Adrenal gland (tissue), 12 donors: ENCODE measurements around the gene TMEM123. TPM values are rescaled to one million over a fixed set of nuclear protein-coding genes. Genes with fewer than 3 reads are reported as not detected.

Experiments used
- DNase-seq, 7 donors: peaks; one replicate each; pipeline ENCODE4 v3.0.0-alpha.2; 2019 to 2020
- H3K27ac ChIP-seq, 5 donors: fragments of 200-600 bp; sonication (generic) in 4 of 5; 1 replicate in 3 of 5; 2 replicates in 2 of 5; pipeline versions ENCODE4 v1.5.1 to v1.8.0; 2016 to 2020; ENCODE audit warnings: mild to moderate bottlenecking in 1 of 5
- H3K27me3 ChIP-seq: fragments of 200-600 bp; 2 replicates; pipeline ENCODE4 v1.8.0; 2021
- H3K36me3 ChIP-seq, 2 donors: fragments of 200-600 bp; replicated peaks in 1 of 2; 1 replicate in 1 of 2; 2 replicates in 1 of 2; pipeline versions ENCODE4 v1.5.1 to v1.8.0; 2018 to 2022
- H3K4me1 ChIP-seq, 2 donors: fragments of 200-600 bp; replicated peaks in 1 of 2; 1 replicate in 1 of 2; 2 replicates in 1 of 2; pipeline versions ENCODE4 v1.5.1 to v1.8.0; 2018 to 2021
- H3K4me3 ChIP-seq, 4 donors: fragments of 200-600 bp; sonication (generic) in 3 of 4; one replicate each; pipeline ENCODE4 v1.5.1; 2016 to 2018
- H3K9me3 ChIP-seq, 3 donors: fragments of 200-600 bp; sonication (generic) in 1 of 3; replicated peaks in 1 of 3; 1 replicate in 2 of 3; 2 replicates in 1 of 3; pipeline versions ENCODE4 v1.5.1 to v1.8.0; 2016 to 2021
- POLR2A ChIP-seq, 2 donors: fragments of 450-650 bp; IDR thresholded peaks; one replicate each; pipeline ENCODE4 v1.6.1; 2017; ENCODE audit warnings: antibody characterized with exemption in 2 of 2, mild to moderate bottlenecking in 2 of 2, moderate library complexity in 1 of 2
- WGBS, 4 donors: extraction: QIAGEN DNeasy Blood & Tissue Kit in 2 of 4; methylation state at CpG; one replicate each; pipeline versions ENCODE4 v1.1.5 to v1.1.7; 2013 to 2017; 5-methylcytosine and 5-hydroxymethylcytosine counted together
- intact Hi-C, 2 donors: fragments of 100-400 bp; cut with DNase I; formaldehyde crosslinking; loops; one replicate each; pipeline versions ENCODE4 v1.14.1 to v1.15.0; 2022 to 2023
- polyA plus RNA-seq, 3 donors: library from polyadenylated mRNA; stranded (reverse); fragments of 200-250 nt in 2 of 3; fragments of 350-450 nt in 1 of 3; fragmentation: Illumina TruSeq in 1 of 3; extraction: RNeasy Lipid Tissue Mini Kit (QIAGEN cat#74804) in 1 of 3; gene quantifications; one replicate each; pipeline ENCODE4 v1.2.3, GENCODE V29; 2013 to 2014
- total RNA-seq, 9 donors: library from RNA; depleted of rRNA in 4 of 9; stranded (reverse); fragments of >200 nt in 4 of 9; fragments of 120-200 nt in 1 of 9; fragmentation: NEBNext Ultra II Directional in 1 of 9; extraction: Animal tissue kit (Norgen Biotek cat#: 25700) in 1 of 9; gene quantifications; one replicate each; pipeline versions ENCODE4 v1.1.0 to v1.2.4, GENCODE V29; 2013 to 2023
- TF ChIP-seq, protein P1 (sequence below), 6 experiments: fragments of 450-650 bp in 4 of 6; fragments of 200-600 bp in 2 of 6; sonication (generic) in 1 of 6; IDR thresholded peaks; 1 replicate in 5 of 6; 2 replicates in 1 of 6; pipeline versions ENCODE4 v1.5.1 to v1.8.0; 2016 to 2021; ENCODE audit warnings: antibody characterized with exemption in 6 of 6, mild to moderate bottlenecking in 2 of 6, moderate library complexity in 1 of 6
- donor health status: healthy with polysubstance abuse.
- donor health status: Bipolar disorder and iron deficiency.
- donor health status: DM: yes; HTN: yes; CAD: no.
- donor health status: DM: no; HTN: no; CAD: no.
- donor health status: DM: no; HTN: no; CAD: no.
- donor health status: DM: yes; HTN: yes; CAD: no.

The TMEM123 gene
- total and polyA plus RNA-seq, 12 donors: 19.2 to 284 (median 117) TPM

DNA sequence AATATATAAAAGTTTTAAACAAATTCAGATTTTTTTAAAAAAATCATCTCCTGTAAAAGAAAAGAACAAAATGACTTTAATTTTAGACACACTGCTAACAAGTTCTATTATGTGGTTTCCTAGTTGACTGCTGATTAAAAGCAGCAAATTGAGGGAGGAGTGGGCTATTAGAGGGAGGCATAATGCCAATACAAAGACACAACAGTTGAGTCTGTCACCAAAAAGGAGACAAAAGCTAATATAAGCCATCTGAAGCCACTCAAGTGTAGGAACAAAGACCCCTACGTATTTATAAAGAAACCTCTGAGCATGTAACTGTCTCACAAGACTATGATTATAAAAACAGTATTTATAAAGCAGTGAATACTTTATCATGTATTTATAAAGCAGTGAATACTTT lies 28.6 kb downstream of the TMEM123 start:
- H3K36me3 ChIP-seq: no peaks in the 10 kb centered on the region
- TF ChIP-seq, protein P1, sequence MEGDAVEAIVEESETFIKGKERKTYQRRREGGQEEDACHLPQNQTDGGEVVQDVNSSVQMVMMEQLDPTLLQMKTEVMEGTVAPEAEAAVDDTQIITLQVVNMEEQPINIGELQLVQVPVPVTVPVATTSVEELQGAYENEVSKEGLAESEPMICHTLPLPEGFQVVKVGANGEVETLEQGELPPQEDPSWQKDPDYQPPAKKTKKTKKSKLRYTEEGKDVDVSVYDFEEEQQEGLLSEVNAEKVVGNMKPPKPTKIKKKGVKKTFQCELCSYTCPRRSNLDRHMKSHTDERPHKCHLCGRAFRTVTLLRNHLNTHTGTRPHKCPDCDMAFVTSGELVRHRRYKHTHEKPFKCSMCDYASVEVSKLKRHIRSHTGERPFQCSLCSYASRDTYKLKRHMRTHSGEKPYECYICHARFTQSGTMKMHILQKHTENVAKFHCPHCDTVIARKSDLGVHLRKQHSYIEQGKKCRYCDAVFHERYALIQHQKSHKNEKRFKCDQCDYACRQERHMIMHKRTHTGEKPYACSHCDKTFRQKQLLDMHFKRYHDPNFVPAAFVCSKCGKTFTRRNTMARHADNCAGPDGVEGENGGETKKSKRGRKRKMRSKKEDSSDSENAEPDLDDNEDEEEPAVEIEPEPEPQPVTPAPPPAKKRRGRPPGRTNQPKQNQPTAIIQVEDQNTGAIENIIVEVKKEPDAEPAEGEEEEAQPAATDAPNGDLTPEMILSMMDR (IDR thresholded peaks at IDR 0.05): no peak
- no peak for TF ChIP-seq POLR2A (IDR thresholded peaks at IDR 0.05)
- H3K27ac ChIP-seq: no peak overlapping the region
- no peaks in the 10 kb centered on the region for H3K9me3 ChIP-seq
- H3K4me3 ChIP-seq: no peak overlapping the region
- WGBS, 4 donors: 86 to 92% (median 90%) methylated on average over 1 of the region's 1 CpG
- no peak for DNase-seq
- H3K4me1 ChIP-seq: peaks cover 0 to 9% of the 10 kb centered on the region in 2 donors
- intact Hi-C loops: no loop called here
- H3K27me3 ChIP-seq: no peaks in the 10 kb centered on the region

DNA sequence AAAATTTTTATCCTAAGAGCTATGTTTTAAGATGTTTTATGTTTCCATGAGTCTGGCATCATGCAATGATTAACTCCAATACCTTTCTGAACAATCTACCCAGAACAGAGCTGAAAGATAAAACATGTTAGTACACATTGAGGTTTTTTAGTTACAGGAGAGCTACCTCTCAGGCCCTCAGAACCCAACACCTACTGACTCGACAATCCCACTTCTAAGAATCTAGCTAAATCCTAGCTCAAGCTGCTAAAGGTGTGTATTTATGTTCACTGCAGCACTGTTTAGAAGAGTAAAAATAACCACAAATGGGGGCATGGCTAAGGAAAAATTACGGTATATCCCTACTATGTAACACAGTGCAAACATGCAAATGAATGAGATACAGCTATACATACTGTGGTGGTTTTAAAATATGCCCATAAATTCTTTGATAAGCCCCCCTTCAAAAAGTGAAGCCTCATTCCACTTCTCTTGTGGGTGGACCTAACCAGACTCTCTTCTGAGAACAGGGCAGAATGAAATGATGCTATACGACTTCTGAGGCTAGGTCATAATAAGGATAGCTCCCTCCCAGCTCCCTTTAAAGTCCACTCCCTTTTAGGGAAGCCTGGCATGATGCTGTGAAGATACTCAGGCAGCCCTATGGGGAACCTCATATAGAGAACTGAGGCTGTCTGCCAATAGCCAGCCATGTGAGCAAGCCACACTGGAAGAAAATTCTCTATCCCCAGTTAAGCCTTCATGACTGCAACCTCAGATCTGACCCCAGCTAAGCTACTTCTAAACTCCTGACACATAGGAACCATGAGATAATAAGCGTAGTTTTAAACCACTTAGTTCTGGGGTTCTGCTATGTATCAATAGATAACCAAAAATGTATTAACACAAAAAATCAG lies 29.5 kb downstream of the TMEM123 start:
- Histone ChIP-seq H3K4me3 (no peak overlapping the region), H3K9me3 (no peaks in the 10 kb centered on the region), H3K27ac (no peak overlapping the region), H3K4me1 (peaks cover 0 to under 1% of the 10 kb centered on the region in 2 donors), H3K36me3 (no peaks in the 10 kb centered on the region), H3K27me3 (no peaks in the 10 kb centered on the region)
- WGBS, 4 donors: 88 to 93% (median 91%) methylated on average over 4 of the region's 4 CpGs
- intact Hi-C loops: no loop called here
- no peak for TF ChIP-seq POLR2A (IDR thresholded peaks at IDR 0.05)
- TF ChIP-seq, protein P1 (IDR thresholded peaks at IDR 0.05): no peak
- peak in 1 of 7 donors; percentile 11 for DNase-seq

DNA sequence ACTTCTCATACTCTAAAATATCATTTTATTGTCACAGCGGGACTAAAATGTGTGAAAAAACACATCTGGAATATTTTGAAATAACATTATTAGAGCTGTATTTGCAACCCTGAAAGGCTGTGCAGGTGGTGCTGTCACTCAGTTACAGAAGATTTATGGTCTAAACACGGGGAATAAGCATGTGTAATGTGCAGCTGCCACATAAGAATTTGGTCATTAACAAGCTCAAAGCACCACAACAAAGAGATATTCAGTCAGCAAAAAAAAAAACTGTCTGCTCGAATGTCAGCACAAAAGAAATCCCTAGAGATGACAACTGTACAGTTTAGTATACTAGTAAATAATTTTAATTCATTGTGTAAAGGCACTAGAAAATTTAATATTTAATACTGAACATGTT lies 31.3 kb downstream of the TMEM123 start:
- no peaks in the 10 kb centered on the region for H3K4me1 ChIP-seq
- no peaks in the 10 kb centered on the region for H3K9me3 ChIP-seq
- no peaks in the 10 kb centered on the region for H3K36me3 ChIP-seq
- no peak for TF ChIP-seq POLR2A (IDR thresholded peaks at IDR 0.05)
- TF ChIP-seq, protein P1 (IDR thresholded peaks at IDR 0.05): no peak
- no peak overlapping the region for H3K27ac ChIP-seq
- no peaks in the 10 kb centered on the region for H3K27me3 ChIP-seq
- no peak overlapping the region for H3K4me3 ChIP-seq
- 48 to 59% (median 58%) methylated on average over 3 of the region's 3 CpGs for WGBS, 4 donors
- DNase-seq: no peak
- intact Hi-C loops: no loop called here

DNA sequence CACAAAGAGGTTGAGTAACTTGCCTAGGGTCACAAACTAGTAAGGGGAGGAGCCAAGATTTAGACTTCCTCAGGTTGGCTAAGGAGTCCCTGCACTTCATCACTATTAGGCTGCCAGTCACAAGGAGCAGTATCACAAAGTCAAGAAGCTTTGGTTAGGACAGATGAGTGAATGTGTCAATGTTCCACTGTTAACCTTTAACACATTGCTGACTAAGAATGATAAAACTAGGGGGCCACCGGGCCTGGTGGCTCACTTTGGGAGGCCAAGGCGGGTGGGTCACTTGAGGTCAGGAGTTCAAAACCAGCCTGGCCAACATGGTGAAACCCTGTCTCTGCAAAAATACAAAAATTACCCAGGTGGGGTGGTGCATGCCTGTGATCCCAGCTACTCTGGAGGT lies 32.0 kb downstream of the TMEM123 start:
- no peaks in the 10 kb centered on the region for H3K27me3 ChIP-seq
- intact Hi-C loops: no loop called here
- no peaks in the 10 kb centered on the region for H3K4me1 ChIP-seq
- WGBS, 4 donors: 58 to 70% (median 64%) methylated on average over 2 of the region's 2 CpGs
- TF ChIP-seq, protein P1 (IDR thresholded peaks at IDR 0.05): no peak
- TF ChIP-seq POLR2A (IDR thresholded peaks at IDR 0.05): no peak
- H3K36me3 ChIP-seq: no peaks in the 10 kb centered on the region
- H3K9me3 ChIP-seq: no peaks in the 10 kb centered on the region
- H3K4me3 ChIP-seq: no peak overlapping the region
- DNase-seq: no peak
- no peak overlapping the region for H3K27ac ChIP-seq
